Neuronal stem cell (in vitro differentiated cells): ENCODE results near the gene MAPKBP1.

Source experiments
- DNase-seq: peaks from one replicate; pipeline ENCODE4 v3.0.0-alpha.2; 2013; ENCODE audit warnings: low spot score
- H2AFZ ChIP-seq: one replicate; pipeline ENCODE4 v1.6.1; 2013; ENCODE audit warnings: mild to moderate bottlenecking, low read length, inconsistent platforms
- H2AK5ac ChIP-seq: 2 replicates; pipeline ENCODE4 v1.6.1; 2013; ENCODE audit warnings: low read depth, mild to moderate bottlenecking, inconsistent platforms, low read length, moderate library complexity, mixed read lengths
- H2BK120ac ChIP-seq: 2 replicates; pipeline ENCODE4 v1.6.1; 2013; ENCODE audit warnings: low read depth, mild to moderate bottlenecking, inconsistent platforms, low read length, moderate library complexity, mixed read lengths
- H2BK12ac ChIP-seq: one replicate; pipeline ENCODE4 v1.6.1; 2013; ENCODE audit warnings: low read length, inconsistent platforms
- H2BK15ac ChIP-seq: 2 replicates; pipeline ENCODE4 v1.6.1; 2013; ENCODE audit warnings: mild to moderate bottlenecking, low read length, inconsistent platforms, mixed read lengths
- H2BK5ac ChIP-seq: one replicate; pipeline ENCODE4 v1.6.1; 2013; ENCODE audit warnings: inconsistent platforms, mild to moderate bottlenecking, low read length, moderate library complexity
- H3K14ac ChIP-seq: one replicate; pipeline ENCODE4 v1.6.1; 2013; ENCODE audit warnings: low read length, inconsistent platforms
- H3K18ac ChIP-seq: 2 replicates; pipeline ENCODE4 v1.6.1; 2013; ENCODE audit warnings: low read length, inconsistent platforms
- H3K23ac ChIP-seq: 2 replicates; pipeline ENCODE4 v1.6.1; 2013; ENCODE audit warnings: low read depth, mild to moderate bottlenecking, mixed read lengths, low read length, inconsistent platforms; ENCODE audit not compliant: poor library complexity
- H3K27ac ChIP-seq: replicated peaks from 3 replicates; pipeline ENCODE4 v1.5.1; 2013; ENCODE audit warnings: low read length, inconsistent platforms
- H3K27me3 ChIP-seq, 3 experiments: 2 replicates each; pipeline ENCODE4 v1.6.1; 2013; ENCODE audit warnings: low read length in 3 of 3, mild to moderate bottlenecking in 2 of 3, inconsistent platforms in 1 of 3, low read depth in 1 of 3, mixed read lengths in 1 of 3, moderate library complexity in 1 of 3; ENCODE audit not compliant: control insufficient read depth in 3 of 3, insufficient read depth in 3 of 3
- H3K36me3 ChIP-seq, 2 donors: replicated peaks in 1 of 2; 2 replicates each; pipeline ENCODE4 v1.6.1; 2013; ENCODE audit warnings: low read length in 2 of 2; ENCODE audit not compliant: control insufficient read depth in 2 of 2, insufficient read depth in 2 of 2
- H3K4ac ChIP-seq: 2 replicates; pipeline ENCODE4 v1.6.1; 2013; ENCODE audit warnings: inconsistent platforms, mild to moderate bottlenecking, low read length, moderate library complexity
- H3K4me1 ChIP-seq, 2 donors: 1 replicate in 1 of 2; 2 replicates in 1 of 2; pipeline ENCODE4 v1.6.1; 2013; ENCODE audit warnings: low read length in 2 of 2, low read depth in 1 of 2; ENCODE audit not compliant: control insufficient read depth in 2 of 2, insufficient read depth in 1 of 2
- H3K4me2 ChIP-seq: one replicate; pipeline ENCODE4 v1.6.1; 2013; ENCODE audit warnings: mild to moderate bottlenecking, low read length, inconsistent platforms; ENCODE audit not compliant: insufficient read depth, poor library complexity, severe bottlenecking
- H3K4me3 ChIP-seq, 2 donors: 2 replicates each; pipeline ENCODE4 v1.5.1; 2013; ENCODE audit warnings: low read length in 2 of 2, mild to moderate bottlenecking in 2 of 2, inconsistent platforms in 1 of 2, moderate library complexity in 1 of 2
- H3K79me1 ChIP-seq: one replicate; pipeline ENCODE4 v1.6.1; 2013; ENCODE audit warnings: low read depth, mild to moderate bottlenecking, inconsistent platforms, low read length, moderate library complexity
- H3K9ac ChIP-seq: one replicate; pipeline ENCODE4 v1.6.1; 2013; ENCODE audit warnings: mild to moderate bottlenecking, low read depth, low read length, inconsistent platforms; ENCODE audit not compliant: poor library complexity
- H3K9me3 ChIP-seq, 2 donors: replicated peaks in 1 of 2; 2 replicates each; pipeline versions ENCODE3 to v1.6.1; 2013; ENCODE audit warnings: low read length in 2 of 2, mild to moderate bottlenecking in 2 of 2, inconsistent platforms in 1 of 2, low read depth in 1 of 2, mixed read lengths in 1 of 2, moderate library complexity in 1 of 2; ENCODE audit not compliant: control insufficient read depth in 2 of 2, insufficient read depth in 1 of 2
- H4K8ac ChIP-seq: one replicate; pipeline ENCODE4 v1.6.1; 2013; ENCODE audit warnings: low read depth, mild to moderate bottlenecking, inconsistent platforms, low read length, moderate library complexity
- H4K91ac ChIP-seq: one replicate; pipeline ENCODE4 v1.6.1; 2013; ENCODE audit warnings: low read length, low read depth, mild to moderate bottlenecking, inconsistent platforms; ENCODE audit not compliant: poor library complexity
- WGBS, 2 donors: extraction: QIAGEN DNeasy Blood & Tissue Kit; methylation state at CpG; one replicate each; pipeline ENCODE4 v1.1.7; 2013; ENCODE audit warnings: missing lambda C conversion rate in 2 of 2, mixed read lengths in 1 of 2; ENCODE audit not compliant: insufficient read length in 2 of 2, insufficient replicate concordance in 1 of 2; ENCODE audit errors: extremely low coverage in 2 of 2; 5-methylcytosine and 5-hydroxymethylcytosine counted together

MAPKBP1 gene

GRCh38 chr15:41848631-41849030 lies 74.3 kb downstream of the MAPKBP1 start:
- Histone ChIP-seq H4K91ac (no peak overlapping the region), H2BK5ac (no peak overlapping the region), H3K4me2 (no peak overlapping the region), H3K9me3 (no peaks in the 10 kb centered on the region), H3K23ac (no peak overlapping the region), H2BK120ac (no peak overlapping the region), H3K18ac (no peak overlapping the region), H2BK15ac (no peak overlapping the region), H3K4ac (no peak overlapping the region), H2AK5ac (no peak overlapping the region), H3K4me1 (peaks cover 0 to 3% of the 10 kb centered on the region in 2 donors), H4K8ac (no peak overlapping the region), H2BK12ac (no peak overlapping the region), H3K9ac (no peak overlapping the region), H3K4me3 (no peak overlapping the region), H3K14ac (no peak overlapping the region), H3K27me3 (no peaks in the 10 kb centered on the region), H3K27ac (no peak overlapping the region), H3K79me1 (no peaks in the 10 kb centered on the region), H2AFZ (no peak overlapping the region), H3K36me3 (peaks cover 23 to 48% of the 10 kb centered on the region in 2 donors)
- no peak for DNase-seq
- no CpG with 5 or more reads among the region's 10 CpGs for WGBS, 2 donors

DNA sequence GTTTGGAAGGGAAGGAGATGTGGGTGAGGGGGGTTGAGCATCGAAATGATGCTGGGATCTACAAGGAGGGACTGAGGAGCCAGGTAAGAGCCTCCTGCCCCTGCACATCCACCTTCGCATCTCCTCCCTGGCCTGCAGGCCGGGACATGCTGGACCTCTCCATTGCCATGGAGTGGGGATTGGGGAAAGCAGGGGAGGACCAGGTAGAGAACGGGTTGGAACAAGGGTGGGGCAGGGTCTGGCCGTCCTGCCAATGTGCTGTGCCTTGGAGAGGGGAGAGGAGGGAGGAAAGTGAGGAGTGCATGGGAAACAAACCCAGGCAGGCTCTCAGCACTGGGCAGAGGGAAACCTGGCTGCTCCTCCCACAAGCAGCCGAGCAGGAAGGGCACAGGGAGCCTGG lies 74.9 kb downstream of the MAPKBP1 start:
- no peak overlapping the region for H3K14ac ChIP-seq
- no peaks in the 10 kb centered on the region for H3K79me1 ChIP-seq
- H3K4me2 ChIP-seq = no peak overlapping the region
- no peak overlapping the region for H3K27ac ChIP-seq
- no peaks in the 10 kb centered on the region for H3K9me3 ChIP-seq
- no CpG with 5 or more reads among the region's 6 CpGs for WGBS, 2 donors
- H3K4ac ChIP-seq = no peak overlapping the region
- H3K36me3 ChIP-seq = peaks cover 23 to 46% of the 10 kb centered on the region in 2 donors
- no peak overlapping the region for H3K4me3 ChIP-seq
- H3K27me3 ChIP-seq = no peaks in the 10 kb centered on the region
- H2BK5ac ChIP-seq = no peak overlapping the region
- peaks cover 0 to 3% of the 10 kb centered on the region in 2 donors for H3K4me1 ChIP-seq
- peak overlapping the region; percentile 13 for H2AK5ac ChIP-seq
- no peak overlapping the region for H2AFZ ChIP-seq
- no peak overlapping the region for H4K91ac ChIP-seq
- H2BK12ac ChIP-seq = no peak overlapping the region
- no peak overlapping the region for H3K18ac ChIP-seq
- peak overlapping the region; percentile 2 for H3K23ac ChIP-seq
- peak overlapping the region; percentile 39 for H2BK15ac ChIP-seq
- H3K9ac ChIP-seq = no peak overlapping the region
- no peak overlapping the region for H2BK120ac ChIP-seq
- DNase-seq = no peak
- no peak overlapping the region for H4K8ac ChIP-seq

- Histone ChIP-seq H4K8ac (no peak overlapping the region), H2BK5ac (no peak overlapping the region), H4K91ac (no peak overlapping the region), H3K4me2 (no peak overlapping the region), H3K4ac (no peak overlapping the region), H3K27ac (no peak overlapping the region), H3K79me1 (no peaks in the 10 kb centered on the region), H3K4me3 (no peak overlapping the region), H2BK12ac (no peak overlapping the region), H3K18ac (no peak overlapping the region), H3K4me1 (peaks cover under 1 to 3% of the 10 kb centered on the region in 2 donors), H3K27me3 (no peaks in the 10 kb centered on the region), H2AK5ac (peak overlapping the region; percentile 13), H3K36me3 (peaks cover 21 to 39% of the 10 kb centered on the region in 2 donors), H3K14ac (no peak overlapping the region), H2BK120ac (no peak overlapping the region), H2AFZ (no peak overlapping the region), H3K23ac (no peak overlapping the region), H3K9me3 (no peaks in the 10 kb centered on the region), H3K9ac (no peak overlapping the region), H2BK15ac (no peak overlapping the region)
- WGBS, 2 donors = no CpG with 5 or more reads among the region's 8 CpGs
- no peak for DNase-seq
These were observed 75.6 kb downstream of the MAPKBP1 start for GRCh38 chr15:41849861-41850260.

DNA sequence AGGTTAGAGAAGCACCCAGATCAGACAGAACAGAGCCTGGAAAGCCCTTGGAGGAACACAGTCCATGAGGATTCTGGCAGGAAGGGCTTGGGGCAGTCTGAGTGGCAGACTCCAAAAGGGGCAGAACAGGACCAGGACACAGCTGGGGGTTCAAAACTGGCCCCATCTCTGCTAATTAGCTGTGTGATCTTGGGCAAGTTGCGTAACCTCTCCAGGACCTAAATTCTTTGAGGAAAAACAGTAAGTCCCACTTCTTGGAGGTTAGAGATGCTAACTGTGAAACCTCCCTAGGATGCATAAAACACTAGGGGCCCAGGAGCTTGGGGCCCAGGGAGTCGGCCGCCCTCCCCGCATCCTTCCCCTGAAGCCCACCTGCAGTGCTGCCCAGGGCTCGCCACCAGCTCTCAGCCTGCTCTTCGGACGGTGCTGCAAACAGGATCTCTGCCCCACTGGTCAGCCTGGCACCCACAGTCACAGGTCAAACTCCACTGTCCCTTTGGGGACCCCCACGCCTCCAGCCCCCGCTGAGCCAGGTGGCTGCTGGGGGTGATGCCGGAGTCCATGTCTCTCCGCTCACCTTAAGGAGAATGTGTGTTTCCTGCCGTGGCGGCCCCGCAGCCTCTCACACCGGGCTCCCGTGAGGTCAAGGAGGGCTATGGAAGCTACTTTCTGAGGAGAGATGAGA lies 76.3 kb downstream of the MAPKBP1 start:
- WGBS, 2 donors = no CpG with 5 or more reads among the region's 16 CpGs
- peaks cover 2% of the 10 kb centered on the region for H3K79me1 ChIP-seq
- no peak overlapping the region for H2BK120ac ChIP-seq
- H3K9me3 ChIP-seq = no peaks in the 10 kb centered on the region
- no peak overlapping the region for H4K8ac ChIP-seq
- H3K4me3 ChIP-seq = no peak overlapping the region
- H2BK12ac ChIP-seq = no peak overlapping the region
- H2AFZ ChIP-seq = no peak overlapping the region
- no peak for DNase-seq
- H2BK15ac ChIP-seq = no peak overlapping the region
- peak overlapping the region; percentile 15 for H3K9ac ChIP-seq
- no peak overlapping the region for H2BK5ac ChIP-seq
- peak overlapping the region; percentile 66 for H3K14ac ChIP-seq
- H2AK5ac ChIP-seq = no peak overlapping the region
- H3K4me2 ChIP-seq = no peak overlapping the region
- H3K4me1 ChIP-seq = peaks cover 5 to 10% of the 10 kb centered on the region in 2 donors
- H3K18ac ChIP-seq = peak overlapping the region; percentile 86
- peaks cover 19 to 32% of the 10 kb centered on the region in 2 donors for H3K36me3 ChIP-seq
- no peaks in the 10 kb centered on the region for H3K27me3 ChIP-seq
- peak overlapping the region; percentile 82 for H3K23ac ChIP-seq
- no peak overlapping the region for H3K4ac ChIP-seq
- no peak overlapping the region for H4K91ac ChIP-seq
- H3K27ac ChIP-seq = no peak overlapping the region
